GM19452 (cell line): Measurements from ENCODE around the gene MTSS2.
"Not testable (repeated sequence)": the region's sequence is repeated elsewhere in the genome, so short reads cannot be mapped to it uniquely, and the experiment has no call there.

Source experiments
- ATAC-seq: cut with Tn5 transposase; IDR thresholded peaks from one replicate; pipeline ENCODE4 v1.9.1; 2021; ENCODE audit not compliant: unreplicated experiment

The MTSS2 gene

GRCh38 chr16:70676675-70677498 is 9.0 kb downstream of the MTSS2 start:
- ATAC-seq, result no peak

GRCh38 chr16:70675851-70676513 is 9.9 kb downstream of the MTSS2 start:
- ATAC-seq, result no peak

GRCh38 chr16:70674221-70675014 is 11.4 kb downstream of the MTSS2 start:
- no peak for ATAC-seq

- ATAC-seq, result not testable (repeated sequence)
Observed at GRCh38 chr16:70670938-70671337, 14.9 kb downstream of the MTSS2 start.

- no peak for ATAC-seq
Observed at GRCh38 chr16:70670175-70670574, 15.7 kb downstream of the MTSS2 start.

- ATAC-seq, result no peak
Observed at GRCh38 chr16:70665806-70666735, 19.8 kb downstream of the MTSS2 start.

- no peak for ATAC-seq
Observed at GRCh38 chr16:70665113-70665694, 20.6 kb downstream of the MTSS2 start.

- no peak for ATAC-seq
Observed at GRCh38 chr16:70664325-70665112, 21.3 kb downstream of the MTSS2 start.

GRCh38 chr16:70663524-70664324 is 22.1 kb downstream of the MTSS2 start:
- no peak for ATAC-seq

GRCh38 chr16:70662991-70663523 is 22.8 kb downstream of the MTSS2 start:
- no peak for ATAC-seq

- no peak for ATAC-seq
Observed at GRCh38 chr16:70661918-70662641, 23.8 kb downstream of the MTSS2 start.

- ATAC-seq, result no peak
Observed at GRCh38 chr16:70661534-70661917, 24.3 kb downstream of the MTSS2 start.

GRCh38 chr16:70660672-70661350 is 25.0 kb downstream of the MTSS2 start:
- no peak for ATAC-seq

- ATAC-seq, result no peak
Observed at GRCh38 chr16:70659953-70660671, 25.7 kb downstream of the MTSS2 start.

- no peak for ATAC-seq
Observed at GRCh38 chr16:70659546-70659945, 26.3 kb downstream of the MTSS2 start.

GRCh38 chr16:70658921-70659320 is 26.9 kb downstream of the MTSS2 start:
- ATAC-seq, result no peak
